Stimulated activated CD4-positive, alpha-beta T cell treated with anti-CD3 and anti-CD28 coated beads, Interleukin-12 subunit alpha, Interleukin-12 subunit beta, amount 100 ng/mL, for 4 hours (primary cell): ENCODE measurements around the gene GPC6.
"Not testable (repeated sequence)": the region's sequence is repeated elsewhere in the genome, so short reads cannot be mapped to it uniquely, and the experiment has no call there.

Experiments
- DNase-seq: peaks from one replicate; pipeline ENCODE4 v3.0.0-alpha.2; 2020

The GPC6 gene

DNA sequence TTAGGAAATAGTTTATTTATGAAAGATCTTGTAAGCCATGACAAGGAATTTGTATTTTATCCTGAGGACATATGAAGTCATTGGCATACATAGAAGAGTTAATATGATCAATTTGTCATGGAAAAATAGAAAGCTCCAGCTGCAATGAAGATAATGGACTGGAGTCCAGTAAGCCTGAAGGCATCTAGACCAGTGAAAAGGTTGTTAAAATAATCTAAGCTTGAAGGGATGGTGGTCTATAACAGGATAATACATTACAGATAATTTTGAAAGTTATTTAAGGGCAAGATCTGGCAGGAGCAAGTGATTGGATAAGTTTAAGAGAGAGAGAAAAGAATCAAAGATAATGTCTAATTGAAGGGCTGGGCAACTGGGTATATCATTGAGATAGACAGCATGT is 224.2 kb downstream of the GPC6 start:
- no peak for DNase-seq

DNA sequence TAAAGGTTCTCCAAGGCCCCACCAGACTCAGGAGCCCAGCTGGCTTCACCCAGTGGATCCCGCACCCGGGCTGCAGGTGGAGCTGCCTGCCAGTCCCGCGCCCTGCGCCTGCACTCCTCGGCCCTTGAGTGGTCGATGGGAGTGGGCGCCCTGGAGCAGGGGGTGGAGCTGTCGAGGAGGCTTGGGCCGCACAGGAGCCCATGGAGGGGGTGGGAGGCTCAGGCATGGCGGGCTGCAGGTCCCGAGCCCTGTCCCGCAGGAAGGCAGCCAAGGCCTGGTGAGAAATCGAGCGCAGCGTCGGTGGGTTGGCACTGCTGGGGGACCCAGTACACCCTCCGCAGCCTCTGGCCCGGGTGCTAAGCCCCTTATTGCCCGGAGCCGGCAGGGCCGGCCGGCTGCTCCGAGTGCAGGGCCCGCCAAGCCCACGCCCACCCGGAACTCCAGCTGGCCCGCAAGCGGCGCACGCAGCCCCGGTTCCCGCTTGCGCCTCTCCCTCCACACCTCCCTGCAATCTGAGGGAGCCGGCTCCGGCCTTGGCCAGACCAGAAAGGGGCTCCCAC is 228.1 kb downstream of the GPC6 start:
- DNase-seq, result not testable (repeated sequence)

DNA sequence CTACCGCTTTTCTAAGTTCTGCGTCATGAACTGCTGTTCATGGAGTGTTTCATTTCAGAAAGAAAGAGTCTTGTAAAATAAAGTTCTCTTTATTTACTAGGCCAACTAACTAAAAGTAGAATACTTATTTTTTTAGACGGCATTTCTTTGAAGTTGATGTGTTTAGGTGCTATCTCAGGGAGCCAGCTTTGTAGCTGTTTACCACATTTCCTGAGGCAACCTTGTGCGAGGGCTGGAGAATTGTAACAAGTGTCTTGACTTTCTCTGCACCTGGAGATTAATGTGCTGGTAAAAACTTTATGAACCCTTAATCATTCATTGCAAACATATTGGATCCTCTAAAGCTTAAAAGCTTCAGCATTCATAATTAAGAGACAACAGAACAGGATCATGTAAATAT is 229.3 kb downstream of the GPC6 start:
- DNase-seq, result no peak

DNA sequence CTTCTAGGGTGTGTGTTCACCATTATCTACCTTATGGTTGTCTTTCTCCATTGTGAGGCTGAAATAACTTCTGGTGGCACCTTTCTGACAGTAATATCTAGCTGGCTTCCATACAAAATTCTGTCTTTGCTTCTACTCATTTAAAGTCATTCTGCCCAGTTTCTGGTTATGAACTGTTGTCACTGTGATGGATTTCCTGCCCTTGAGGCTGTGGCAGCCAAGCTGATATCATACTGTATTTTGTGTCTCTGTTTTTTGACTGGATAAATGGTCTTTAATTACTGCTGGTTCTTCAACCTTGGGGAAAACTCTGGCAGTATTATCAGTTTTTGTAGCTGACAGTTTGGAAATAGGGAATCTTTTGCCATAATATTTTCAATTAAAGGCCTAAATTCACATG is 233.4 kb downstream of the GPC6 start:
- DNase-seq, result no peak

DNA sequence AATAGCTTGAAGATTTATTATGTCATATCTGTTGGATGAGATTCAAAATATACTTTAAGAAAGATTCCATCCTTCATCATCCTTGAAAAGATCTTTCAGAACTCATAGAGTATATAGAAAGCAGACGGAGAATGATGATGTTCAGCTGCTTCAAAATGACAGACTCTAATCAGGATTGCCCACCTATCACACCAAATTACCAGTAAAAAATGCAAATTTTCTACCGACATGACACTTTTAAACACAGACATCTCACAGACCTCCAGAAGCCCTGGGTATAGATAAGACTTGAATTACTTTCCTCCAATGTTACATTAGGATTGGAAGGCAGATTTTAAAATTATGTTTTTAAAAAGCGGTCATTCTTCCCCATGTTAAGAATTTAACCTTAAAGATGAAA is 235.5 kb downstream of the GPC6 start:
- no peak for DNase-seq

DNA sequence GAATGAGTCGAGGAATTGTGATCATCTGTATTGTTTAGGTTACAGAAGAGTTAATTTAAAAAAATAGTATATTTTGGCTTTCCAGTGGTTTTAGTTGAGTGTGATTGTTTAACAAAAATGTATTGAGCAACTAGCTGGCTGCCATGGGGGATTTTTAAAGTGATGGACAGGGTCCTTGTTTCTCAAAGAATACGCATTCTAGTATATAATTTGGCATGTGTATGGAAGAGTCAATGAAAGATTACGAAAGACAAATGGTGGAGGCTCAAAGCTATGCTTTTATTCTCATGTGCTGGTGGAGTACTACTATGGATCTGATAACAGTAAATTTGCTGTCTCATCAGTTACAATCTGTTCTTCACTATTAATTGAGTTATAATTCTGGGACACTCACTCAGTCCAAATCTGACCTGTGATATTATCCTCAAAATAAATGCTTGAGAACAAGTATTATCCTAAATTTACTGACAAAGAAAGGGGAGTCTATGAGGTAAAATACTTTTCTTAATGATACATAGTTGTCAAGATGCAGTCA is 240.0 kb downstream of the GPC6 start:
- no peak for DNase-seq

DNA sequence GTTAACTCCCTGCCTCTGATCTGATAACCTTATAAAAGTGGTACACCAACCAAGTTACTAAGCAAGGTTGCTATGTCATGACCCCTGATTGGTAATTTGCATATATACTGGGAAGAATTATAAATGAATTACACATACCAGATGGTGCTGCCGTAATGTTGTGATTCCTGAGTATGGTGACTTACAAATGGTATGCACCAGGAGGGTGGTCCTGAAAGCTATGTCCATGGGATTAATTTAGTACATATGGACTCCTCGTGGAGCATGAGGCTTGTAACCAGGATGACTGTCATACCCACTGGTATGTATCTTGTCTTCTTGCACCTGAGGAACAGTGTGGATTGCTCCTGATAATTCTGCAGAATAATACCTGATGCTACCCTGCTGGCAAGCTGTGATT is 240.6 kb downstream of the GPC6 start:
- no peak for DNase-seq

DNA sequence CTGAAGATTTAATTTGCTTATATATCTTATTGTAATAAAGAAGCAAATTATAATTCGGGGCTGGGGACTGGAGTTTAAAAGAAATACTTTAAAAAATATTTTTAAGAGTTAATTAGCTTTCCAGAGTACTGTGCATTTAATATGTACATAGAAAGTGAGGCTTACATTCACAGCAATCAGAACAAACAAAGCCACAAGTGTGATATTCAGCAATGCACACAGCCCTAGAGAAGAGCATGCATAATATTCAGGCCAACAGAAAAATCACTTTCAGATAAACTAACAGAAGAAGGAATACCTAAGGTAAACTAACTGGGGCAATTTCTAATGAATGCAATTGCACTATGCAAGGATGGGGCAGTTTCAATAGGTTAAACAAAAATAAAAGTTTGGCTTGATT is 241.8 kb downstream of the GPC6 start:
- no peak for DNase-seq

DNA sequence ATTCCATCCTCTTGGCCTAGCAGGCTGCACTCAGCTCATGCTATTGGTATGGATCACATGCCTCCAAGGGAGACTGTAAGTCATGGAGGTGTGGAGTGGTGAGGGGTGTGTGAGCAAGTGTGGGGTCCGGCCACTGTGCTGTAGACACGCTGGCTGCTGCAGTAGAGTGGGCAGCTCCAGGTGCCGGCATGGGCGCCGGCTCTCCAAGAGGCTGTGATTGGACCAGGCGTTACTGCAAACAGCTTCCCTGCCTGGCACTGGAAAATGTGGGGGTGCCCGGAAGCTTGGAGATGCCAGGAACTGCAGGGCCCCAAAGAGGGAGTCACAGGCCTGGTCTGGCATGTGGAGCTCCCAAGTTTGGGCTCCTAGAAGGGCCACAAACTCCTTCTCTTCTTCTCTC is 245.7 kb downstream of the GPC6 start:
- no peak for DNase-seq

DNA sequence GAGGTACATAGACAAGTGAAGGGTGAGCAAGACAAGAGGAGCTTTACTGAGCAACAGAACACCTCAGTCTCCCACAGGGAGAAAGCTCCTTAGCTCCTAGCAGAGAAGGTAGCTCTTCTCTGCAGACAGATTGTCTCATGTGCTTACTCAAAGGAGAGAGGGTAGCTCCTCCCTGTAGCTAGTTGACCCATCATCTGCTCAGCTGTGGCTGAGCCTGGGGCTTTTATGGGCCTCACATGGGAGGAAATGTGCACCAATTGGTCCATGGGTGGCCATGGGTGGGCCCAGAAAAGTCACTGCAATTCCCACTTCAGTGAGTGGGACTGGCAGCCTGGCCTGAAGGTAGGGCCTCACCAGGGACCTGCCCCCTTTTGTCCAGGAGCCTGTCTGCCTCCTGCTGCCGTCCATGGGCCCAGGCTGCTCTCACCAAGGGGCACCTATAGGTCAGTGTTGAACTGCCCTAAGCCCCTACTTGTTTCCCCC is 246.2 kb downstream of the GPC6 start:
- DNase-seq, result no peak

DNA sequence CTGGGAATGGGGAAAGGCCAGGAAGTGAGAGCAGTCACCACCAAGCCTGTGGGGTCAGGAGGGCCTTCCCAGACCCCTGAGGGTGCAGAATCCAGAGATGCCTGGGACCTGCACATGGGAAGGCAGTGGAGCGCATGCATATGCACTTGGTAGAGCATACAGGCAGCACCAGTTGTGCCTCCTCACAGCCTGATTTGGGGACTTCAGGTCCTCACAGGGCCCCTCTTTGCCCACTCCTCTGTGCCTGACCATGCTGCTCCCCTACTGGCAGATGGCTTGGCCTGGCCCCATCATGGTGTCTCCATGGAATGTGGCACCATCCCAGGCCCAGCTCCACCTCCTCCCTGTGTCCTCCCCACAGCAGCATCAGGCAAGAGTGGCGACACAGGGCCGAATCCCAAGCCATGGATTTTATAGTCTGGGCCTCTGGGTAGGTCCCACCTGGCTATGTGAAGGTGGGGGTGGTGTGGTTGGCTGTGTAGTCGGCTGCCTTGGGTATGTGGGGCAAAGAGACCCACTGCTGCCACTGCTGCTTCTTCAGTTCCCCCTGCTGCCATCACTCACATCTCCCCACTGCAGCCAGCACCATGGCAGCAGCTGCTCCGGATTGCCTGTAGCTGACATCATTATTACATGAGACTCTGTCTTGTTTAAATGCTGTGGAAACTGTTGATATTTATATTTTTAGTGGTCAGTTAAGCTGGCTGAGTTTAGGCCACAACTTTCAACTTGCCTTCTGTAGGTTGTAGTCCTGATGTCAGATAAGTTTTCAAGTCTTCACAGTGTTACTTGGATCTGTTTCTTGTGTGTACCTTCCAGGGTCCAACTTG is 247.0 kb downstream of the GPC6 start:
- DNase-seq, result no peak

DNA sequence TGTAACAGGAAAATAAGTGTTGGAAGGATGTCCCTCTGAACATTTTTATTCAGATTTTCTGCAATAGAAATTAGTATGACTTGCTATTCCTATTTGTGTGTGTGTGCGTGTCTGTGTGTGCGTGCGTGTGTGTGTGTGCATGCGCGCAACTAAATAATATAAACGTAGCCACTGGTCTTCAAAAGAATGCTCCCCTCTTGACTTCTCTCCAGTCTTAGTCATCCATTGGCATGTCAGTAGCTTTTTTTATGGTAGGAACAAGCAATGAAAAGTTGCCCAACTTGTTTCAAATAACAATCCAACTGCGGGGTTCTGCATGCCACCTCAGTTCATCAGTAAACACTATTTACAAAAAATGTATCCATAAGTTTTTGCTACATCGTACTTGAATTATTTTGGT is 249.6 kb downstream of the GPC6 start:
- DNase-seq, result no peak

DNA sequence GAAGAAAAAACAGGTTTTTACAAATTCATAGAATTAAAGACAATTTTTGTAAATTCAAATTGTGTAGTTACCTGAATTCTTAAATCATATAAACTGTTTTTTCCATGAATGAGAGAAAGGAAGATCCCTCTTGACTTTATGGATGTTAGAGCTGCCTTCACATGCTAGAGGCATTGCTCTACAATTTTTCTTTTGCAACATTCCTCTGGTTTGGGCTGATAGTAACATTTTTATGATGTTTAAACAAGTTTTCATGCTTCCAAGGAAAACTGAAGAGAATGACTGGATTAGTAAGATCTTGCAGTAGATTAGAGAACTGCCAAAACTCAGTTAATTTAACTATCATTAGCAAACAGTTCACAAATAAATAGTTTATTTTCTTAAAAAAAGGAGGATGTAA is 250.6 kb downstream of the GPC6 start:
- DNase-seq, result no peak

DNA sequence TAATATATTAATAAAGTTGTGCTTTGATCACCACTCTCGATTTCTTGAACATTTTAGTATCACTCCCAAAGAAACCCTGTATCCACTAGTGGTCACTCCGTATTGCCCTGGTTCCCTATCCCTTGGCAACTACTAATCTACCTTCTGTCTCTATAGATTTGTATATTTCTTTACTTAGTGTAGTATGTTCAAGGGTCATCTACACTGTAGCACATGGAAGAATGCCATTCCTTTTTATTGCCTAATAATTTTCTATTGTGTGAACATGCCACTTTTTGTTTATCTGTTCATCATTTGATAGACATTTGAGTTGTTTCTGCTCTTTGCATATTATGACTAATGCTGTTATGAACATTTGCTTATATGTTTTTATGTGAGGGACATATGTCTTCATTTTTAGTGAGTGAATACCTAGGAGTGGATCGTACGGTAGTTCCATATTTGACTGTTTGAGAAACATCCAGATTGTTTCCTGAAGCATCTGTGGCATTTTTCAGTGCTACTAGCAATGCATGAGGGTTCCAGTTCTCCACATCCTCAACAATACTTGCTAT is 254.0 kb downstream of the GPC6 start:
- DNase-seq, result no peak

DNA sequence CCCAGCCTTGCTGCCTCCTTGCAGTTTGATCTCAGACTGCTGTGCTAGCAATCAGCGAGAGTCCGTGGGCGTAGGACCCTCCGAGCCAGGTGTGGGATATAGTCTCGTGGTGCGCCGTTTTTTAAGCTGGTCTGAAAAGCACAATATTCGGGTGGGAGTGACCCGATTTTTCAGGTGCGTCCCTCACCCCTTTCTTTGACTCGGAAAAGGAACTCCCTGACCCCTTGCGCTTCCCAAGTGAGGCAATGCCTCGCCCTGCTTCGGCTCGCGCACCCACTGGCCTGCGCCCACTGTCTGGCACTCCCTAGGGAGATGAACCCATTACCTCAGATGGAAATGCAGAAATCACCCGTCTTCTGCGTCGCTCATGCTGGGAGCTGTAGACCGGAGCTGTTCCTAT is 269.5 kb downstream of the GPC6 start:
- not testable (repeated sequence) for DNase-seq

DNA sequence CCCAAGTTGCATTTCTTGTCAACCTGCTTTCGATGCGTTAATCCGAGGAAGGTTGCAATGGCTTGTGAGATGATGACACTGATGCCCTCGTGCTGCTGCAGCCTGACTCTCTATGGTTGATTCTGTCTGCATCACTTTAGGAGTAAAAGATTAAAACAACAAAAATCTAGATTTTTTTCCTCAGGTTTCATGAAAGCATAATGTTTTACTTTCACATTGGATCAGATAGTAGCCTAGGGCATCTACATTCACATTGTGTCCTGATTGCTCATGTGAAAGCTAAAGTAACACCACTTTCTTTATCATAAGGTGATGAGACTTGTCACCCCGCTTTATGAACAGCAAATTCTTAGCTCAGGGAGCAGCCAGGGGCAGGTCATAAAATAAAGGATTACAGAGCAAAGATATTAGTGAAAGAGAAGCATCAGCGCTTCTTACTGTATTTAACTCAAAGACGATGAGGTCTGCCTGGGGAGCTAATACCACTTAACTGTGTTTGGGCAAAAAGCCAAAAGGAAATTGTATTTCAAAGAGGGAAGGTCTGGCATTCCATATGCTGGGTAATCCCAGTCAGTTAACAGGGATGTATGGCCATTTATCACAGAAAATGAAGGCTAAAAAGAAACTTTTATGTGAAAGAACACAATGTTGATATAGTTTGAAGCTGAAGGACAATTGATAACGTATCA is 270.5 kb downstream of the GPC6 start:
- DNase-seq, result no peak

DNA sequence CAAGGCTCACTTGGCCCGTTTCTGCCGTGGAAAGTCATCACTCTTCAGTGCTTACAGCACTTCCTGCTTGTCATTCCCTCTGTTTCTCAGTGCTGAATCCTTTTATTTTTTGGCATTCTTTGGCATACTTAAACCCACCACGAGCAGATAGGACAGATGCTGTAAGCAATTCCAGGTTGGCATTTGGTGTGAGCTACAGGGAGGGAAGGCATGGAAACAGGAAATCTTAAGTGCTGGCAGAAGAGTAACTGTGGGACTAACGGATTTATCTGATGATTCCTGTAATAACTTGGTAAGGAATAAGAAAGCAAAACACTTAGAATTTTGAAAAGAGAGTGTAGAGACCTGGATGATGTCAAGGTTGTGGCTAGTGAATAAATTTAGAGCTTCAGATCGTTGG is 273.4 kb downstream of the GPC6 start:
- no peak for DNase-seq

DNA sequence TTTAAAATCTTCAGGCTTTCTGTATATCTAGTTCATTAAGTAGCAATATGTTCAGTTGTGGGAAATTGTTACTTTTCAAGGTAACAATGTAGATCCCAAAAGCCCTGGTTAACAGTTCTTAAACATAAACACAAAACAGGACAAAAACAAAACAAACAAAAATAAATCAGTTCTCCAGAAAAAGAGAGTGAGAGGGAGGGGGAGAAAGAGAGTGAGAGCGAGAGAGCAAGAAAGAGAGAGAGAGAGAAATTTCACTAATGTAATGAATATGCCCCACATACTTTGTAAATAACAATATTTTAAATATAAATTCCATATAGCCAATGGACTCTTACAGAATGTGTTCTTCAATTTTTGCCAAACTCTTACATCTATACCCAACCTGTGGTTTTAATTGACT is 275.5 kb downstream of the GPC6 start:
- no peak for DNase-seq

DNA sequence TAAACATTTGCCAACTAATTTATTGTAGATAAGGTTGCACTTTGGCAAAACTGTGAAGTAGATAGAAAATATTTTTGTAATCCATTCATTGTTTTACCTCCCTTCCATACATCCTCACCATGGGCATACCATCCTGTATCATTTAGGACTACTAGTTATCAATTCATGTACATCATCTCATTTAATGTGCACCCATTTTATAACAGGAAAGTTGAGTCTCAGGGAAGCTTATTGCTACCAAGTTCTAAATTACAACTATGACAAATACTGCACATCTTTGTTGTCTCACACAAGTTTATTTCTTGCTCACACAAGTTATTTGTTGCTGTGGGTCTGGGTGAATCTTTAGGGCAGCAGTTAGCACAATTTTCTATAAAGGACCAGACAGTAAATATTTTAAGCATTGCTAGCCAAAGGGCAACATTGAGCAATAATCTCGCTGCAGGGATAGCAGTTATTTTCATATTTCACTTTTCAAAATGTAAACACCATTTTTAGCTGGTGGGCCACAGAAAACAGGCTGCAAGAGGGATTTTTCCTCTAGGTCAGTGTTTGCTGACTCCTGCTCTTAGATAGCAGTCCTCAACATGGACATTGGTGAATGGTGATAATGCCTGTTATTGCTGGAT is 276.5 kb downstream of the GPC6 start:
- no peak for DNase-seq

DNA sequence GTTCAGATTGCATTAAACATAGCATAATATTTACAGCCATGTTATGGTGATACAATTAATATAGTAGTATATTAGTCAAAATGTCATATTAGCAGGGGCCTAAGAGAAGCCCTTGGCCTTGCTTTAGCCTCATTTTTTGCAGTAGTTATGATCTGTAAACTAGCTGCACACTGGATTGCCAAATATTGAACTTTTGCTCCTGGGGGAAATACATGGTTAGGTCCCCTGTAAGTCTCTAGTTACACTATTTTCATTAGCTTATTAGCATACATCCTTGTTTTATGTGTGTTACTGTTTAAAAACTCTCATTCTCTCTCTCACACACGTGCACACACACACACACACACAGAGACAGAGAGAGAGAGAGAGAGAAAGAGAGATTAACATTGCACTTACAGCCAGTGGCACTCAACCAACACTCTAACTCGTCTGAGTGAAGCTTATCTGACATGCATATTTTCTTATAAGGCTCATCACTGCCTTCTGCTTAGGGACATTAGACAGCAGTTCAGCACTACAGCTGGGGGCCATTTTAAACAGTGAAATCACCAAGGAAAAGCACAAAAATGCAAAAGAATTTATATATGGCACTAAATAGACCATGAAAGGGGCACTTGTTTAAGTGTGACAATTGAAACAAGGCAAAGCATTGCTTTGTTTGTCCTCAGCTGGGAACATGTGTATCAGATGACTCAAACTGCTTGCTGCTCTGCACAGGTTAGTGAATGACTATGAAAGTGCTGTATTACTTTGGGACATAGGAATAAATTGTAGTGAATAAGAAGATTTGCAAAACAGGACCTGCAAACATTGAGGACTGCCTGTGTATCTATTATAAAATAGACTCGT is 278.7 kb downstream of the GPC6 start:
- DNase-seq, result no peak

DNA sequence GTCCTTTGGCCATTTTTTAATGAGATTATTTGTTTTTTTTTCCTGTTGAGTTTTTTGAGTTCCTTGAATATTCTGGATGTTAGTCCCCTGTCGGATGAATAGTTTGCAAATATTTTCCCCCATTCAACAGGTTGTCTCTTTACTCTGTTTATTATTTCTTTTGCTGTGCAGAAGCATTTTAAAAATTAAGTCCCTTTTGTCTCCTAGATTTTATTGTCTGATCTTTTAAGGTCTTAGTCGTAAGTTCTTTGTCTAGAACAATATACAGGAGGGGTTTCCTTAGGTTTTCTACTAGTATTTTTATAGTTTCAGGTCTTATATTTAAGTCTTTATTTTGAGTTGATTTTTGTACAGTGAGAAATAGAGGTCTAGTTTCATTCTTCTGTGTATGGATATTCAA is 284.4 kb downstream of the GPC6 start:
- no peak for DNase-seq

DNA sequence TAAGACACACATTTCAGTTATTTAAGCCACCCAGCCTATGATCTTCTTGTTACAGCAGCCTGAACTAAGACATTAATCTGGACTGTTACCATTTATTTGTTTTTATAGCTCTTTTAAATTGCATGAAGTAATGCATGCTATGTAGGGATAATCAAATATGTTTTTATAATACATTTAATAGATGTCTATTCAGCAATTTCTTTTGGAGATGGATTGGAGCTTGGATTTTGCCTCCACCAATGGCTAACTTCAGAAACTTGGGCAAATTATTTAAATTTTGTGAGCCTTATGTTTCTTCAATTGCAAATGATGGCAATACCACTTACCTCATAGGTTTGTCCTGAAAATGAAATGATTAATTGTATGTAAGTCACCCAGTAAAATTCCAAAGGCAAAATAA is 288.7 kb downstream of the GPC6 start:
- DNase-seq, result no peak
